ENCODE measurements around the gene CYFIP2.

Gene CYFIP2

GRCh38 chr5:157300564-157300963 is 34.6 kb downstream of the CYFIP2 start:
- TF ChIP-seq GLIS3 (CRISPR knock-in tag; IDR thresholded peaks at IDR 0.05) (no peak), SNAI2 (CRISPR knock-in tag; IDR thresholded peaks at IDR 0.05) (no peak), POU6F1 (CRISPR knock-in tag; IDR thresholded peaks at IDR 0.05; ENCODE audit: borderline replicate concordance, low read depth) (no peak)
- no peak for ATAC-seq

GRCh38 chr5:157301066-157301465 is 35.1 kb downstream of the CYFIP2 start:
- TF ChIP-seq ZFP3 (CRISPR knock-in tag; IDR thresholded peaks at IDR 0.05) (no peak), PATZ1 (CRISPR knock-in tag; IDR thresholded peaks at IDR 0.05; ENCODE audit: borderline replicate concordance) (no peak), ARNTL (CRISPR knock-in tag; IDR thresholded peaks at IDR 0.05; ENCODE audit: borderline replicate concordance, low read depth) (no peak), ZNF8 (CRISPR knock-in tag; IDR thresholded peaks at IDR 0.05) (no peak), CSDC2 (CRISPR knock-in tag; IDR thresholded peaks at IDR 0.05) (no peak), ZC3H10 (CRISPR knock-in tag; IDR thresholded peaks at IDR 0.05) (no peak), TSHZ2 (CRISPR knock-in tag; IDR thresholded peaks at IDR 0.05) (no peak), CREB5 (CRISPR knock-in tag; IDR thresholded peaks at IDR 0.05; ENCODE audit: low read depth) (no peak), ISL1 (CRISPR knock-in tag; IDR thresholded peaks at IDR 0.05) (no peak), SNAI2 (CRISPR knock-in tag; IDR thresholded peaks at IDR 0.05) (no peak), ZFP30 (CRISPR knock-in tag; IDR thresholded peaks at IDR 0.05) (no peak), ZNF70 (CRISPR knock-in tag; IDR thresholded peaks at IDR 0.05) (no peak), BACH2 (CRISPR knock-in tag; IDR thresholded peaks at IDR 0.05; ENCODE audit: borderline replicate concordance) (no peak), ZNF565 (CRISPR knock-in tag; conservative IDR thresholded peaks at IDR 0.05; ENCODE audit: low read depth) (no peak), PPARA (CRISPR knock-in tag; IDR thresholded peaks at IDR 0.05; ENCODE audit: borderline replicate concordance) (no peak), RARB (CRISPR knock-in tag; IDR thresholded peaks at IDR 0.05) (no peak), POU6F1 (CRISPR knock-in tag; IDR thresholded peaks at IDR 0.05; ENCODE audit: borderline replicate concordance, low read depth) (no peak), CSRNP3 (CRISPR knock-in tag; IDR thresholded peaks at IDR 0.05) (no peak)
- ATAC-seq, result no peak

GRCh38 chr5:157303023-157303422 is 37.1 kb downstream of the CYFIP2 start:
- ATAC-seq, result no peak
- TF ChIP-seq PPARA (CRISPR knock-in tag; IDR thresholded peaks at IDR 0.05; ENCODE audit: borderline replicate concordance) (no peak), OSR1 (CRISPR knock-in tag; IDR thresholded peaks at IDR 0.05) (no peak), CSDC2 (CRISPR knock-in tag; IDR thresholded peaks at IDR 0.05) (no peak), POU6F1 (CRISPR knock-in tag; IDR thresholded peaks at IDR 0.05; ENCODE audit: borderline replicate concordance, low read depth) (no peak), GLIS3 (CRISPR knock-in tag; IDR thresholded peaks at IDR 0.05) (no peak), TSHZ2 (CRISPR knock-in tag; IDR thresholded peaks at IDR 0.05) (no peak), RARB (CRISPR knock-in tag; IDR thresholded peaks at IDR 0.05) (no peak), ZNF70 (CRISPR knock-in tag; IDR thresholded peaks at IDR 0.05) (no peak), ESRRG (CRISPR knock-in tag; IDR thresholded peaks at IDR 0.05) (no peak), TOX (CRISPR knock-in tag; IDR thresholded peaks at IDR 0.05; ENCODE audit: borderline replicate concordance) (no peak)

Data from SK-N-SH treated with all-trans-retinoic acid at 6 μM for 48 hours (cell line).